HG02840 (cell line): ENCODE results near the gene RPH3AL.

Experiments used
- ATAC-seq: cut with Tn5 transposase; IDR thresholded peaks from one replicate; pipeline ENCODE4 v1.9.1; 2021; ENCODE audit warnings: mild to moderate bottlenecking, moderate library complexity, moderate number of reproducible peaks; ENCODE audit not compliant: unreplicated experiment, low FRiP score

RPH3AL gene

DNA sequence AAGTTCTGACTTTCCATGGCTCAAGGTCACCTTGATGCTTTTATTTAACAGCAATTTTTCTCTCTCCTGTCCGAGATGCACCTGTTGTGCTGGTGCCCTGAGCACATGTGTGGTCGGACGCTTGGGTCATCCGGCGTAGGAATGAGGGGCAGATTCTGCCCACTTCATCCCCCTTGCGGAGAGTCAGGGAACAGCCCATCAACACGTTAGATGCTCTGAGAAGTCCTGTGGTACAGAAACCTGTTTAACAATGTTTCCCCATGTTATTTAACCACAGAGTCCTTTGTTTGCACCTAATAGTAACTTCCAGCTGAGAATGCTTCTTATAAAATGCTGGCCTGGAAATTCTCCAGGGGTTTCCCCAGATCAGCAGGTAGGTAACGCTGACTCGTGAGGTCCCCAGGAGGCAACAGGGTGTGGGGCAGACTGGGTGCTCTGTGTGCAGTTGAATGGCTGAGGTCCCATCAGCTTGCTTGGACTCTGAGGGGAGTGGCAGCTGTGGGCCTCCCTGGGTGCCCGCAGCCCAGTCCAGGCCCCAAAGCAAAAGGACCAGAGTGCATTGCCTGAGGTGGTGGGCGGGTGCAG, 189.0 kb downstream of the RPH3AL start:
- no peak for ATAC-seq

DNA sequence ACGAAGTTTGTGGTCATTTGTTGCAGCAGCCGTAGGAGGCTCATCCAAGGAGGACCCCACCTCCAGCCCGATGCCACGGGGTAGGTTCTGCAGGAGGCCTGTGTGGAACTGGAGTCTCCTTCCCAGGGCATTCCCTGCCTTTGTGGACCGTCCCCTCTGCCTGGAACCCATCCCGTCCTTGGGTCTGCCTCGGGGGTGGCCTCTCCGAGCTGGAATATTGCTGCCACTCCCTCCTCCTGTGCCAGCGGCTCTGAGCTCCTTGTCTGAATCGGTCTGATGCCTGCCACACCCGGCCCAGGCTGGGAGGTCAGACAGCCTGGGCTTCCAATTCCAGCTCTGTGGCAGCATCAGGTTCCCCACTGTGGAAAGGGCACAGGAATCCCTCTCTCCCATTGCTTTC, 189.9 kb downstream of the RPH3AL start:
- ATAC-seq, result no peak
